ENCODE measurements around the gene TGFBR3.

The TGFBR3 gene

DNA sequence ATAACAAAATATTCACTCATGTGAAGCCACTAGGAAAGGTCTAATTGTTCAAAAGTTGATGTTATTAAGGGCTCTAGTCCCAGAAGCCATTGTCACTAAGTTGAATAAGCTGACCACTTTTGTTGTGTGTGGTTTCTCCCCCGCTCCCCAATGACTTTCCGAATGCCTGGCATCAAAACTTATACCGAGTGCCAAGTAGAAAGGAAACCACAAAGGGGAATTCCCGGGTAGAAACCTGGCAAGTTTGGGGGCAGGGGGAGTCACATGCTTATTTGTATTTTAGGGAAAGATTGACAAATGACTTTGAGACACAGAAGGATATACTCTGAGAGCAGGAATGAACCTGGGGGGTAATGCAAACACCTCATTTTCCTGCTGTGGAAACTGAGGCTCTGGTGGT, 154.1 kb downstream of the TGFBR3 start:
- H3K4me3 ChIP-seq (ENCODE audit: control insufficient read depth in 1 of 7, extremely low read depth in 1 of 7, insufficient read depth in 4 of 7, low read depth in 2 of 7, low read length in 6 of 7), result no peak overlapping the region
- WGBS (ENCODE audit: insufficient coverage), result 3% methylated on average over 4 of the region's 4 CpGs
- DNase-seq, result peak; percentile 42 to 82 (median 76)
- H3K36me3 ChIP-seq (ENCODE audit: control insufficient read depth in 4 of 4, insufficient read depth in 4 of 4, low read length in 3 of 4), result no peaks in the 10 kb centered on the region
- peaks cover 0 to 81% (median 25%) of the 10 kb centered on the region in 5 experiments for H3K27me3 ChIP-seq (replicated peaks in 2 of 5; ENCODE audit: control insufficient read depth in 4 of 5, insufficient read depth in 5 of 5, low read length in 4 of 5)
- peak overlapping the region in 1 of 2 experiments; percentile 46 for H3K27ac ChIP-seq (ENCODE audit: insufficient read depth in 1 of 2, low read depth in 1 of 2, low read length in 2 of 2, poor library complexity in 1 of 2, severe bottlenecking in 2 of 2)
- CTCF ChIA-PET, result no interaction called here
- POLR2A ChIA-PET, result no interaction called here
- peaks cover 0 to 12% (median 10%) of the 10 kb centered on the region in 4 experiments for H3K4me1 ChIP-seq (ENCODE audit: control extremely low read depth in 1 of 4, control insufficient read depth in 4 of 4, insufficient read depth in 4 of 4, low read length in 3 of 4)
- H3K9me3 ChIP-seq (ENCODE audit: control extremely low read depth in 1 of 5, control insufficient read depth in 4 of 5, insufficient read depth in 2 of 5, low read depth in 1 of 5, low read length in 4 of 5), result no peaks in the 10 kb centered on the region

DNA sequence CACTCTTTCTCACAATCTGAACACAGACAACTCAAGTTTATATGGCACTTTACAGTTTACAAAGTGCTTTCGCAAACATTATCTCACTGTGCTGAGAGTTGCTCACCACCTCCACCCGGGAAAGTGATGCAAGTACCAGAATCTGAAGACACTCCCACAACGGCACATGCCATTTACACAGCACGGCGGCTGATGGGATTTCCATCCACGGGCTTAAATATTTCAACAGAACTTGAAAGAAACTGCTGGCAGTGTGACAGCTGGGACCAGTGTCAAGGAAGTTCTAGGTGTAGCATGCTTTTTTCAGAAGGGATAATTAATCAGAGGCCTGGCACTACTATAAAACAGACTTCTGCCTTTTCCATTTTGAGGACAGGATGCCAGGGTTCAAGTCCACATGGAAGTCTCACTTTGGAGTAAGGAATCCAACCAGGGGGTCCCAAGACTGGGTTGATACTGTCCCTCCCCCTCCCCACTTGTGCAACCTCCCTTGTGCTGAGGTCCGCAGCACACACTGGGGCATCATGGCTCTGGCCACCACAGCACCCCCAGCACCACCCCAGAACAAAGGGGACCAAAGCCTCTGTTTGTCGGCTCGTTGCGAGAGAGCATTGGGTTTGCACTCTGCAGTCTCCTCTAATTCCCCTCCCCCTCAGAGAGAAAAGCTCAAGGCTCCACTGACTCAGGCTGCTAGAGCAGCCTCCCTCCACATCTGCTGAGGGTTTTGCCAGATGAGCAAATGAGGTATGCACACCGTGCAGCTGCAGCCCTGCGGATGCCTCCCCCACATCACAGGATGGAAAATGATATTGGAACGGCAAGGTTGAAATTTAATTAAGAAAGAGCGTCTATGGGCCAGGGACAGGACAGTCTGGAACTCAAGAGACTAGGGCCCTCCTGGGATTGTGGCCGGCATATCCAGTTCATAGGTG, 154.9 kb downstream of the TGFBR3 start:
- peaks cover 0 to 81% (median 29%) of the 10 kb centered on the region in 5 experiments for H3K27me3 ChIP-seq (replicated peaks in 2 of 5; ENCODE audit: control insufficient read depth in 4 of 5, insufficient read depth in 5 of 5, low read length in 4 of 5)
- no peak for DNase-seq
- POLR2A ChIA-PET, result no interaction called here
- H3K9me3 ChIP-seq (ENCODE audit: control extremely low read depth in 1 of 5, control insufficient read depth in 4 of 5, insufficient read depth in 2 of 5, low read depth in 1 of 5, low read length in 4 of 5), result no peaks in the 10 kb centered on the region
- CTCF ChIA-PET, result no interaction called here
- H3K36me3 ChIP-seq (ENCODE audit: control insufficient read depth in 4 of 4, insufficient read depth in 4 of 4, low read length in 3 of 4), result no peaks in the 10 kb centered on the region
- peak overlapping the region in 1 of 2 experiments; percentile 46 for H3K27ac ChIP-seq (ENCODE audit: insufficient read depth in 1 of 2, low read depth in 1 of 2, low read length in 2 of 2, poor library complexity in 1 of 2, severe bottlenecking in 2 of 2)
- peaks cover 0 to 12% (median 10%) of the 10 kb centered on the region in 4 experiments for H3K4me1 ChIP-seq (ENCODE audit: control extremely low read depth in 1 of 4, control insufficient read depth in 4 of 4, insufficient read depth in 4 of 4, low read length in 3 of 4)
- whole genome bisulfite sequencing (ENCODE audit: insufficient coverage), result 90% methylated on average over 12 of the region's 15 CpGs
- no peak overlapping the region for H3K4me3 ChIP-seq (ENCODE audit: control insufficient read depth in 1 of 7, extremely low read depth in 1 of 7, insufficient read depth in 4 of 7, low read depth in 2 of 7, low read length in 6 of 7)

DNA sequence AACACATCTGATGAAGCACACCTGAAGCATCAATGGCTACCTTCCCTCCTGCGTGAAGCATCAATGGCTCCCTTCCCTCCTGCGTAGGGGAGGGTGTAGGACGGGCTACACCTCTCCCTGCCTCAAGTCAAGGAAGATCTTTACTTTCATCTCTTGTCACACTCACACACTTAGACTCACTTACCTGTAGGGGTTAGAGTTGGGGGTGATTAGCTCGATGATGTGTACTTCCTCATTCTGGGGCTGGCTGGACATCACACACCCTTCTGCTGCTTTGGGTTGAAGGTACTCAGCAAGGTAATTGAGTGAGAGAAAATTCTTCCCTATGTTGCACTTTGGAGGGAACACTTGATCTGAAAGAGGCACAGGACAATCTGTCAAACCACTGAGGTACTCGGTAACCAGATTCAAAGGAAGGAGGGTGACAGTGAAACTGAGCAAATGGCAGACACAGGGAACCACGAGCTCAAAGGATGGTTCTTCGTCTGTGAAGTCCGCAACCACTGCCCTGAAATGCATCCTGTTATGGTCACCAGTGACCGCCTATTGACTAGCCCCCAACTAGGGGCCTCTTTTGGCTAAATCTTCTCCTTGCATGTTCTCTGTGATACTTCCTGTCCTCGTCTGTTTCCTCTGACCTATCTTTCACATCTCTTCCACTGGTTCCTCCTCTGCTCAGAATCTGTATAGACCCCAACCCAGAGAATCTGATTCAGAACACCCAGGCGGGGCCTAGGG, 156.2 kb downstream of the TGFBR3 start:
- ChIA-PET POLR2A (interaction anchor here (0.5 kb wide), 1 partner anchor 114 kb away, joined by 3 read pairs; no protein-coding TSS in a partner anchor), CTCF (no interaction called here)
- WGBS (ENCODE audit: insufficient coverage), result 81% methylated on average over 8 of the region's 11 CpGs
- Histone ChIP-seq H3K27me3 (replicated peaks in 2 of 5; ENCODE audit: control insufficient read depth in 4 of 5, insufficient read depth in 5 of 5, low read length in 4 of 5) (peaks cover 0 to 82% (median 29%) of the 10 kb centered on the region in 5 experiments), H3K36me3 (ENCODE audit: control insufficient read depth in 4 of 4, insufficient read depth in 4 of 4, low read length in 3 of 4) (no peaks in the 10 kb centered on the region), H3K27ac (ENCODE audit: insufficient read depth in 1 of 2, low read depth in 1 of 2, low read length in 2 of 2, poor library complexity in 1 of 2, severe bottlenecking in 2 of 2) (no peak overlapping the region), H3K4me1 (ENCODE audit: control extremely low read depth in 1 of 4, control insufficient read depth in 4 of 4, insufficient read depth in 4 of 4, low read length in 3 of 4) (peaks cover 0 to 12% (median 10%) of the 10 kb centered on the region in 4 experiments), H3K9me3 (ENCODE audit: control extremely low read depth in 1 of 5, control insufficient read depth in 4 of 5, insufficient read depth in 2 of 5, low read depth in 1 of 5, low read length in 4 of 5) (no peaks in the 10 kb centered on the region), H3K4me3 (ENCODE audit: control insufficient read depth in 1 of 7, extremely low read depth in 1 of 7, insufficient read depth in 4 of 7, low read depth in 2 of 7, low read length in 6 of 7) (no peak overlapping the region)
- DNase-seq, result peak in 1 of 3 donors; percentile 16

DNA sequence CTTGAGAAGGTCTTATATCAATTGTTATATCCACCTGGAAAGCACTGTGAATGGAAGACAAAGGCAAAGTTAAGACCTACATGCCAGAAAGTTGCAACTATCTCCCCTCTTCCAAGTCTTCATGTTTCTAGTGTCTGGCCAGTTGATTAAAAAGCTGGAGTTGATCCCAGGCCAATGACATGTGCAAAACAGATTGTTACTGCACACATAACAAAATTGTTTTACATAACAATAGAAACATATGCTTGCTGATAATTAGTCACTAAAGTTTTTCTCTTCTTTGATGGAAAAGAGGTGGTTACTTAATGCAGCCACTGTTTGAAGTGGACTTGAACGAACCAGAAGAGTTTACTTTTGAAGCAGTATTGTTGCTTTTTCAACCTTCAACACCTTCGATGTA, 158.2 kb downstream of the TGFBR3 start:
- Histone ChIP-seq H3K36me3 (ENCODE audit: control insufficient read depth in 4 of 4, insufficient read depth in 4 of 4, low read length in 3 of 4) (no peaks in the 10 kb centered on the region), H3K4me3 (ENCODE audit: control insufficient read depth in 1 of 7, extremely low read depth in 1 of 7, insufficient read depth in 4 of 7, low read depth in 2 of 7, low read length in 6 of 7) (no peak overlapping the region), H3K27ac (ENCODE audit: insufficient read depth in 1 of 2, low read depth in 1 of 2, low read length in 2 of 2, poor library complexity in 1 of 2, severe bottlenecking in 2 of 2) (no peak overlapping the region), H3K4me1 (ENCODE audit: control extremely low read depth in 1 of 4, control insufficient read depth in 4 of 4, insufficient read depth in 4 of 4, low read length in 3 of 4) (peaks cover 0 to 12% (median 10%) of the 10 kb centered on the region in 4 experiments), H3K27me3 (replicated peaks in 2 of 5; ENCODE audit: control insufficient read depth in 4 of 5, insufficient read depth in 5 of 5, low read length in 4 of 5) (peaks cover 0 to 73% (median 22%) of the 10 kb centered on the region in 5 experiments), H3K9me3 (ENCODE audit: control extremely low read depth in 1 of 5, control insufficient read depth in 4 of 5, insufficient read depth in 2 of 5, low read depth in 1 of 5, low read length in 4 of 5) (no peaks in the 10 kb centered on the region)
- POLR2A ChIA-PET, result interaction anchor here (0.6 kb wide), 1 partner anchor 502 kb away, joined by 6 read pairs; no protein-coding TSS in a partner anchor
- WGBS (ENCODE audit: insufficient coverage), result 80% methylated on average over 1 of the region's 2 CpGs
- CTCF ChIA-PET, result interaction anchor here (0.8 kb wide), 1 partner anchor 18 kb away, joined by 3 read pairs; no protein-coding TSS in a partner anchor
- no peak for DNase-seq

DNA sequence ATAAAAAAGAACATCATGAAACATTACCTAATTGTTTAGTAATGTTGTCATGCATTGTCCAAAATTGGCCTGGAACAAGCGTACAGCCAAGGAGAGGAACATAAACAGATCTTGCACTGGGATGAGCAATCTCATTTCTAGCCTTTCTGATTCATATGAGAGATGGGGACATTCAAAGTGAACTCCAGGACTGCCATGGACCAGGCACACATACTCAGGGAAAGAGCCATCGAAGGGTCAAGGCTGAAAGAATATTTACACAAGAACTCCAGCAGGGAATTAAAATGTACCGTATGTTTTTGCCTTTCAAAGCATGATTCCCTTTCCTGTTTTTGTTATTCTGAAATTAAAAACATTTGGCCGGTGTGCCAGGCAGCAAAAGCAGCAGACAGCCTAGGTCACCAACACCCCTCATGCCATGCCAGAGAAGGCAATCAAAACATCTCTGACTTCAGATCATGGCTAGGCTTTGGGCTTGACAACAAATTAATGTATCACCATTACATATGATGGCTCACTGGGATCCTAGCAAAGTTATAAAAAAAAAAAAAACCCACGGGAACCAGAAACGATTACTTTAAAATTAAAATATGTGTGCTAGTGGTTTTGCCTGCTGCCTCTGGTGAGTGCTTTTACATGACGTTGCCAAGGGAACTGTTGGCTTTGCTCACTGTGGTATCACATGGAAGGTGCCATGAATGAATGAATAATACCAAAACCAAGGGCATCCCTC, 159.8 kb downstream of the TGFBR3 start:
- Histone ChIP-seq H3K27ac (ENCODE audit: insufficient read depth in 1 of 2, low read depth in 1 of 2, low read length in 2 of 2, poor library complexity in 1 of 2, severe bottlenecking in 2 of 2) (no peak overlapping the region), H3K27me3 (replicated peaks in 2 of 5; ENCODE audit: control insufficient read depth in 4 of 5, insufficient read depth in 5 of 5, low read length in 4 of 5) (peaks cover 0 to 70% (median 22%) of the 10 kb centered on the region in 5 experiments), H3K36me3 (ENCODE audit: control insufficient read depth in 4 of 4, insufficient read depth in 4 of 4, low read length in 3 of 4) (no peaks in the 10 kb centered on the region), H3K9me3 (ENCODE audit: control extremely low read depth in 1 of 5, control insufficient read depth in 4 of 5, insufficient read depth in 2 of 5, low read depth in 1 of 5, low read length in 4 of 5) (no peaks in the 10 kb centered on the region), H3K4me1 (ENCODE audit: control extremely low read depth in 1 of 4, control insufficient read depth in 4 of 4, insufficient read depth in 4 of 4, low read length in 3 of 4) (peaks cover 0 to 2% (median under 1%) of the 10 kb centered on the region in 4 experiments), H3K4me3 (ENCODE audit: control insufficient read depth in 1 of 7, extremely low read depth in 1 of 7, insufficient read depth in 4 of 7, low read depth in 2 of 7, low read length in 6 of 7) (no peak overlapping the region)
- DNase-seq, result no peak
- ChIA-PET POLR2A (no interaction called here), CTCF (no interaction called here)
- WGBS (ENCODE audit: insufficient coverage), result 83% methylated on average over 4 of the region's 7 CpGs

DNA sequence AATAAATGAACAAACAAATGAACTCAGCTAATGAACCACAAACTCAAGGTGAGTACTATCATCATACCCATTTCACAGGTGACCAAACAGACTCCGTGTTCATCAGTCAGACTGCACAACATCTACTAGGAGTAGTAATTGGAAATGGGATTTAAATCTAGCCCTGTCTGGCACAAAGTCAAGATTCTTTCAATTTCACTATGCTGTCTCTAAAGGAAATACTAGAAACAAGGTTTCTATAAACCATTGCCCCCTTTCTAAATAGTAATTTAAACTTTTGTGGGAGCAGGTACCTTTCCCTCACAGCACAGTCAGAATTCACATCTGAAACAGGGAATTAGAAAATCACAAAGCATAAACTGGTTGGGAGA, 160.3 kb downstream of the TGFBR3 start:
- DNase-seq, result no peak
- Histone ChIP-seq H3K27ac (ENCODE audit: insufficient read depth in 1 of 2, low read depth in 1 of 2, low read length in 2 of 2, poor library complexity in 1 of 2, severe bottlenecking in 2 of 2) (no peak overlapping the region), H3K4me1 (ENCODE audit: control extremely low read depth in 1 of 4, control insufficient read depth in 4 of 4, insufficient read depth in 4 of 4, low read length in 3 of 4) (no peaks in the 10 kb centered on the region), H3K9me3 (ENCODE audit: control extremely low read depth in 1 of 5, control insufficient read depth in 4 of 5, insufficient read depth in 2 of 5, low read depth in 1 of 5, low read length in 4 of 5) (no peaks in the 10 kb centered on the region), H3K4me3 (ENCODE audit: control insufficient read depth in 1 of 7, extremely low read depth in 1 of 7, insufficient read depth in 4 of 7, low read depth in 2 of 7, low read length in 6 of 7) (no peak overlapping the region), H3K27me3 (replicated peaks in 2 of 5; ENCODE audit: control insufficient read depth in 4 of 5, insufficient read depth in 5 of 5, low read length in 4 of 5) (peaks cover 0 to 67% (median 20%) of the 10 kb centered on the region in 5 experiments), H3K36me3 (ENCODE audit: control insufficient read depth in 4 of 4, insufficient read depth in 4 of 4, low read length in 3 of 4) (no peaks in the 10 kb centered on the region)
- ChIA-PET POLR2A (no interaction called here), CTCF (no interaction called here)
- WGBS (ENCODE audit: insufficient coverage), result no CpG with 5 or more reads among the region's 1 CpG

Measured in common myeloid progenitor, CD34-positive (primary cell).